Neuronal stem cell (in vitro differentiated cells): ENCODE data around the gene GPRC5C. TPM values are rescaled to one million over a fixed set of nuclear protein-coding genes. Genes with fewer than 3 reads are reported as not detected.

Source experiments
- DNase-seq: peaks from one replicate; pipeline ENCODE4 v3.0.0-alpha.2; 2013; ENCODE audit warnings: low spot score
- H2AFZ ChIP-seq: one replicate; pipeline ENCODE4 v1.6.1; 2013; ENCODE audit warnings: mild to moderate bottlenecking, low read length, inconsistent platforms
- H2AK5ac ChIP-seq: 2 replicates; pipeline ENCODE4 v1.6.1; 2013; ENCODE audit warnings: low read depth, mild to moderate bottlenecking, inconsistent platforms, low read length, moderate library complexity, mixed read lengths
- H2BK120ac ChIP-seq: 2 replicates; pipeline ENCODE4 v1.6.1; 2013; ENCODE audit warnings: low read depth, mild to moderate bottlenecking, inconsistent platforms, low read length, moderate library complexity, mixed read lengths
- H2BK12ac ChIP-seq: one replicate; pipeline ENCODE4 v1.6.1; 2013; ENCODE audit warnings: low read length, inconsistent platforms
- H2BK15ac ChIP-seq: 2 replicates; pipeline ENCODE4 v1.6.1; 2013; ENCODE audit warnings: mild to moderate bottlenecking, low read length, inconsistent platforms, mixed read lengths
- H2BK5ac ChIP-seq: one replicate; pipeline ENCODE4 v1.6.1; 2013; ENCODE audit warnings: inconsistent platforms, mild to moderate bottlenecking, low read length, moderate library complexity
- H3K14ac ChIP-seq: one replicate; pipeline ENCODE4 v1.6.1; 2013; ENCODE audit warnings: low read length, inconsistent platforms
- H3K18ac ChIP-seq: 2 replicates; pipeline ENCODE4 v1.6.1; 2013; ENCODE audit warnings: low read length, inconsistent platforms
- H3K23ac ChIP-seq: 2 replicates; pipeline ENCODE4 v1.6.1; 2013; ENCODE audit warnings: low read depth, mild to moderate bottlenecking, mixed read lengths, low read length, inconsistent platforms; ENCODE audit not compliant: poor library complexity
- H3K27ac ChIP-seq: replicated peaks from 3 replicates; pipeline ENCODE4 v1.5.1; 2013; ENCODE audit warnings: low read length, inconsistent platforms
- H3K27me3 ChIP-seq, 3 experiments: 2 replicates each; pipeline ENCODE4 v1.6.1; 2013; ENCODE audit warnings: low read length in 3 of 3, mild to moderate bottlenecking in 2 of 3, inconsistent platforms in 1 of 3, low read depth in 1 of 3, mixed read lengths in 1 of 3, moderate library complexity in 1 of 3; ENCODE audit not compliant: control insufficient read depth in 3 of 3, insufficient read depth in 3 of 3
- H3K36me3 ChIP-seq, 2 donors: replicated peaks in 1 of 2; 2 replicates each; pipeline ENCODE4 v1.6.1; 2013; ENCODE audit warnings: low read length in 2 of 2; ENCODE audit not compliant: control insufficient read depth in 2 of 2, insufficient read depth in 2 of 2
- H3K4ac ChIP-seq: 2 replicates; pipeline ENCODE4 v1.6.1; 2013; ENCODE audit warnings: inconsistent platforms, mild to moderate bottlenecking, low read length, moderate library complexity
- H3K4me1 ChIP-seq, 2 donors: 1 replicate in 1 of 2; 2 replicates in 1 of 2; pipeline ENCODE4 v1.6.1; 2013; ENCODE audit warnings: low read length in 2 of 2, low read depth in 1 of 2; ENCODE audit not compliant: control insufficient read depth in 2 of 2, insufficient read depth in 1 of 2
- H3K4me2 ChIP-seq: one replicate; pipeline ENCODE4 v1.6.1; 2013; ENCODE audit warnings: mild to moderate bottlenecking, low read length, inconsistent platforms; ENCODE audit not compliant: insufficient read depth, poor library complexity, severe bottlenecking
- H3K4me3 ChIP-seq, 2 donors: 2 replicates each; pipeline ENCODE4 v1.5.1; 2013; ENCODE audit warnings: low read length in 2 of 2, mild to moderate bottlenecking in 2 of 2, inconsistent platforms in 1 of 2, moderate library complexity in 1 of 2
- H3K79me1 ChIP-seq: one replicate; pipeline ENCODE4 v1.6.1; 2013; ENCODE audit warnings: low read depth, mild to moderate bottlenecking, inconsistent platforms, low read length, moderate library complexity
- H3K9ac ChIP-seq: one replicate; pipeline ENCODE4 v1.6.1; 2013; ENCODE audit warnings: mild to moderate bottlenecking, low read depth, low read length, inconsistent platforms; ENCODE audit not compliant: poor library complexity
- H3K9me3 ChIP-seq, 2 donors: replicated peaks in 1 of 2; 2 replicates each; pipeline versions ENCODE3 to v1.6.1; 2013; ENCODE audit warnings: low read length in 2 of 2, mild to moderate bottlenecking in 2 of 2, inconsistent platforms in 1 of 2, low read depth in 1 of 2, mixed read lengths in 1 of 2, moderate library complexity in 1 of 2; ENCODE audit not compliant: control insufficient read depth in 2 of 2, insufficient read depth in 1 of 2
- H4K8ac ChIP-seq: one replicate; pipeline ENCODE4 v1.6.1; 2013; ENCODE audit warnings: low read depth, mild to moderate bottlenecking, inconsistent platforms, low read length, moderate library complexity
- H4K91ac ChIP-seq: one replicate; pipeline ENCODE4 v1.6.1; 2013; ENCODE audit warnings: low read length, low read depth, mild to moderate bottlenecking, inconsistent platforms; ENCODE audit not compliant: poor library complexity
- WGBS, 2 donors: extraction: QIAGEN DNeasy Blood & Tissue Kit; methylation state at CpG; one replicate each; pipeline ENCODE4 v1.1.7; 2013; ENCODE audit warnings: missing lambda C conversion rate in 2 of 2, mixed read lengths in 1 of 2; ENCODE audit not compliant: insufficient read length in 2 of 2, insufficient replicate concordance in 1 of 2; ENCODE audit errors: extremely low coverage in 2 of 2; 5-methylcytosine and 5-hydroxymethylcytosine counted together
- small RNA-seq: library from polyadenylated mRNA; stranded (forward); fragments of <200 nt; extraction: miRNeasy Mini kit (QIAGEN cat#:217004); gene quantifications from one replicate; pipeline ENCODE3, GENCODE V24; 2013; ENCODE audit not compliant: insufficient read depth

GPRC5C gene

DNA sequence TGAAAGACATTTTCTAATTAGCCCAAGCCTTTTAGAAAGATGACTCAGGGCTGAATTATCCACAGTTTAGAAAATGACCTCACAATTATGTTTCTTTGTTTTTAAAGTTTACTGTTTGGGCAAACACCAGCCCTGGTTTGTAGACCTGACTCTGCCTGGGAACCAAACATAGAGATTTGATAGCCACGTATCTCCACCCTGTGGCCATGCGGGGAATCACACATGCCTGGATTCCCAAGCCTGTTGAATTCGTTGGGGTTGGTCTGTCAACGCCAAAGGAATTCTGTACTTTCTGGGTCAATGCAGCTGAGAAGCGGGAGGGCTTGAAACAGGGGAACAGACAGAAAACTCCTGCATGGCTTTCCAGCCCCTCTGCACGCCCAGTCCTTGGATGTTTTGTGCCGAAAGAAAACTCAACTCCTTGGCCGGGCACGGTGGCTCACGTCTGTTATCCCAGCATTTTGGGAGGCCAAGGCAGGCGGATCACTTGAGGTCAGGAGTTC, 61.5 kb downstream of the GPRC5C start:
- H2AFZ ChIP-seq: no peak overlapping the region
- H2BK12ac ChIP-seq: no peak overlapping the region
- no peak overlapping the region for H3K18ac ChIP-seq
- no peak overlapping the region for H3K4me2 ChIP-seq
- H2BK15ac ChIP-seq: no peak overlapping the region
- H3K36me3 ChIP-seq: no peaks in the 10 kb centered on the region
- no CpG with 5 or more reads among the region's 11 CpGs for WGBS, 2 donors
- no peaks in the 10 kb centered on the region for H3K9me3 ChIP-seq
- H3K4me3 ChIP-seq: no peak overlapping the region
- no peaks in the 10 kb centered on the region for H3K4me1 ChIP-seq
- H3K4ac ChIP-seq: no peak overlapping the region
- no peaks in the 10 kb centered on the region for H3K79me1 ChIP-seq
- no peak overlapping the region for H3K27ac ChIP-seq
- no peak overlapping the region for H3K9ac ChIP-seq
- no peaks in the 10 kb centered on the region for H3K27me3 ChIP-seq
- peak; percentile 71 for DNase-seq
- H3K23ac ChIP-seq: no peak overlapping the region
- no peak overlapping the region for H4K8ac ChIP-seq
- no peak overlapping the region for H2AK5ac ChIP-seq
- H3K14ac ChIP-seq: no peak overlapping the region
- no peak overlapping the region for H2BK5ac ChIP-seq
- no peak overlapping the region for H2BK120ac ChIP-seq
- no peak overlapping the region for H4K91ac ChIP-seq

Small RNA genes lying within 50 kb of the gene (small RNA-seq; reads per million reads assigned to genes)
- gene RNA5SP448: not detected
